ENCODE results near the gene F10. TPM values are rescaled to one million over a fixed set of nuclear protein-coding genes. Genes with fewer than 3 reads are reported as not detected.

The F10 gene
- total and polyA plus RNA-seq, 2 donors (not counting 3 experiments of a cell fraction or from before 2014, with no cell fraction given): 0.25 TPM; not detected in 1

- H3K9me3 ChIP-seq (replicated peaks; ENCODE audit: control insufficient read depth, insufficient read depth, low read length): no peaks in the 10 kb centered on the region
- BruUV-seq (replicated peaks): no TSS peak
- POLR2A ChIA-PET: no interaction called here
- H3K36me3 ChIP-seq (ENCODE audit: control insufficient read depth in 2 of 2, extremely low read depth in 1 of 2, insufficient read depth in 2 of 2, low read length in 2 of 2): no peaks in the 10 kb centered on the region
- peaks cover 0 to 4% of the 10 kb centered on the region in 2 experiments for H3K27me3 ChIP-seq (ENCODE audit: control insufficient read depth in 2 of 2, insufficient read depth in 2 of 2, low read length in 2 of 2)
- CTCF ChIA-PET: no interaction called here
- no peaks in the 10 kb centered on the region for H3K79me2 ChIP-seq (ENCODE audit: control insufficient read depth, insufficient read depth, low read length)
- H3K4me1 ChIP-seq (ENCODE audit: control insufficient read depth, extremely low read depth, insufficient read depth, low read length): no peaks in the 10 kb centered on the region
- intact Hi-C loops (cut with micrococcal nuclease): no loop called here
- no peak overlapping the region for H3K27ac ChIP-seq (ENCODE audit: insufficient read depth, low read depth, low read length)
- H3K4me2 ChIP-seq (ENCODE audit: insufficient read depth, low read length): no peak overlapping the region
- FAIRE-seq (no peak), DNase-seq (ENCODE audit: low read depth, low spot score) (no peak)
- H3K4me3 ChIP-seq (replicated peaks in 1 of 3; ENCODE audit: insufficient read depth in 1 of 3, low read depth in 1 of 3, low read length in 3 of 3): no peak overlapping the region
- H3K9me1 ChIP-seq (replicated peaks; ENCODE audit: control insufficient read depth, extremely low read depth, insufficient read depth, low read length): no peaks in the 10 kb centered on the region
- no peaks in the 10 kb centered on the region for H4K20me1 ChIP-seq (replicated peaks; ENCODE audit: control insufficient read depth, extremely low read depth, insufficient read depth, low read length)
- TF ChIP-seq JUN (IDR thresholded peaks at IDR 0.05; ENCODE audit: borderline replicate concordance, insufficient read depth, insufficient read length, low read depth) (no peak), CTCF (IDR thresholded peaks at IDR 0.05; ENCODE audit: extremely low read depth in 1 of 2, insufficient read depth in 1 of 2, low read depth in 1 of 2, low read length in 2 of 2) (no peak), FOS (IDR thresholded peaks at IDR 0.05; ENCODE audit: borderline replicate concordance, insufficient read depth, low read length) (no peak), MYC (IDR thresholded peaks at IDR 0.05; ENCODE audit: low read depth, low read length) (no peak), POLR2AphosphoS5 (IDR thresholded peaks at IDR 0.05; ENCODE audit: insufficient read depth, low read depth, low read length) (no peak), POLR2A (IDR thresholded peaks at IDR 0.05; ENCODE audit: low read depth, low read length) (no peak)
- no peak overlapping the region for H2AFZ ChIP-seq (ENCODE audit: low read depth, low read length)
- H3K9ac ChIP-seq (replicated peaks; ENCODE audit: extremely low read depth, insufficient read depth, low read length): no peak overlapping the region
- dilution Hi-C loops (cut with MboI; ENCODE audit: extremely low pct_ligation_motif_present, low sequenced_read_pairs): no loop called here
Measured at GRCh38 chr13:113147206-113147605, 24.6 kb downstream of the F10 start.

- H3K36me3 ChIP-seq (ENCODE audit: control insufficient read depth in 2 of 2, extremely low read depth in 1 of 2, insufficient read depth in 2 of 2, low read length in 2 of 2): no peaks in the 10 kb centered on the region
- no peaks in the 10 kb centered on the region for H3K9me1 ChIP-seq (replicated peaks; ENCODE audit: control insufficient read depth, extremely low read depth, insufficient read depth, low read length)
- H3K9ac ChIP-seq (replicated peaks; ENCODE audit: extremely low read depth, insufficient read depth, low read length): no peak overlapping the region
- TF ChIP-seq GATA2 (IDR thresholded peaks at IDR 0.05; ENCODE audit: insufficient read depth, insufficient read length, low read depth, low read length) (no peak), MAX (IDR thresholded peaks at IDR 0.05; ENCODE audit: insufficient read depth, insufficient read length) (no peak), EZH2 (IDR thresholded peaks at IDR 0.05; ENCODE audit: borderline replicate concordance, low read depth, low read length, severe bottlenecking) (no peak), POLR2A (IDR thresholded peaks at IDR 0.05; ENCODE audit: low read depth, low read length) (no peak), FOS (IDR thresholded peaks at IDR 0.05; ENCODE audit: borderline replicate concordance, insufficient read depth, low read length) (no peak), JUN (IDR thresholded peaks at IDR 0.05; ENCODE audit: borderline replicate concordance, insufficient read depth, insufficient read length, low read depth) (no peak), CTCF (IDR thresholded peaks at IDR 0.05; ENCODE audit: extremely low read depth in 1 of 2, insufficient read depth in 1 of 2, low read depth in 1 of 2, low read length in 2 of 2) (no peak), POLR2AphosphoS5 (IDR thresholded peaks at IDR 0.05; ENCODE audit: insufficient read depth, low read depth, low read length) (no peak), MYC (IDR thresholded peaks at IDR 0.05; ENCODE audit: low read depth, low read length) (no peak)
- no peaks in the 10 kb centered on the region for H3K9me3 ChIP-seq (replicated peaks; ENCODE audit: control insufficient read depth, insufficient read depth, low read length)
- peaks cover under 1% of the 10 kb centered on the region for H3K4me1 ChIP-seq (ENCODE audit: control insufficient read depth, extremely low read depth, insufficient read depth, low read length)
- H3K4me3 ChIP-seq (replicated peaks in 1 of 3; ENCODE audit: insufficient read depth in 1 of 3, low read depth in 1 of 3, low read length in 3 of 3): no peak overlapping the region
- H3K79me2 ChIP-seq (ENCODE audit: control insufficient read depth, insufficient read depth, low read length): no peaks in the 10 kb centered on the region
- no peak overlapping the region for H3K4me2 ChIP-seq (ENCODE audit: insufficient read depth, low read length)
- ChIA-PET POLR2A (no interaction called here), CTCF (no interaction called here)
- H3K27me3 ChIP-seq (ENCODE audit: control insufficient read depth in 2 of 2, insufficient read depth in 2 of 2, low read length in 2 of 2): peaks cover 0 to 10% of the 10 kb centered on the region in 2 experiments
- H4K20me1 ChIP-seq (replicated peaks; ENCODE audit: control insufficient read depth, extremely low read depth, insufficient read depth, low read length): no peaks in the 10 kb centered on the region
- dilution Hi-C loops (cut with MboI; ENCODE audit: extremely low pct_ligation_motif_present, low sequenced_read_pairs) (no loop called here), intact Hi-C loops (cut with micrococcal nuclease) (no loop called here)
- no peak for FAIRE-seq
- DNase-seq (ENCODE audit: low read depth, low spot score): no peak
- no peak overlapping the region for H2AFZ ChIP-seq (ENCODE audit: low read depth, low read length)
- H3K27ac ChIP-seq (ENCODE audit: insufficient read depth, low read depth, low read length): no peak overlapping the region
- no TSS peak for BruUV-seq (replicated peaks)
Measured at GRCh38 chr13:113148407-113148806, 25.8 kb downstream of the F10 start.

All from endothelial cell of umbilical vein (primary cell).